Mesodermal cell (in vitro differentiated cells): ENCODE measurements around the gene AP2A2.

Experiments
- H3K27ac ChIP-seq: 2 replicates; pipeline ENCODE4 v1.7.0; 2013; ENCODE audit warnings: mild to moderate bottlenecking, low read depth, low read length, moderate library complexity; ENCODE audit not compliant: severe bottlenecking
- H3K36me3 ChIP-seq: 2 replicates; pipeline ENCODE4 v1.7.1; 2013; ENCODE audit warnings: mild to moderate bottlenecking, low read length, moderate library complexity; ENCODE audit not compliant: control insufficient read depth, insufficient read depth
- H3K4me1 ChIP-seq: one replicate; pipeline ENCODE4 v1.7.1; 2013; ENCODE audit warnings: mild to moderate bottlenecking, low read length; ENCODE audit not compliant: insufficient read depth, control insufficient read depth, poor library complexity, severe bottlenecking
- H3K4me3 ChIP-seq: 2 replicates; pipeline ENCODE4 v1.7.0; 2013; ENCODE audit warnings: low read length, control low read depth, mild to moderate bottlenecking; ENCODE audit not compliant: insufficient read depth, poor library complexity, severe bottlenecking; ENCODE audit errors: extremely low read depth
- H3K9me3 ChIP-seq: 2 replicates; pipeline ENCODE4 v1.7.1; 2013; ENCODE audit warnings: mild to moderate bottlenecking, low read length, moderate library complexity; ENCODE audit not compliant: control insufficient read depth
- WGBS, 2 experiments: methylation state at CpG; one replicate each; pipeline ENCODE4 v1.1.5; 2013; ENCODE audit warnings: missing lambda C conversion rate in 2 of 2; ENCODE audit not compliant: insufficient coverage in 2 of 2; 5-methylcytosine and 5-hydroxymethylcytosine counted together

AP2A2 gene

GRCh38 chr11:1054143-1055108, 128.8 kb downstream of the AP2A2 start:
- no peaks in the 10 kb centered on the region for H3K4me1 ChIP-seq
- H3K4me3 ChIP-seq = no peak overlapping the region
- H3K36me3 ChIP-seq = no peaks in the 10 kb centered on the region
- WGBS, 2 experiments = 81 to 87% methylated on average over 21 to 22 of the region's 25 CpGs
- H3K9me3 ChIP-seq = no peaks in the 10 kb centered on the region
- no peak overlapping the region for H3K27ac ChIP-seq

GRCh38 chr11:1055109-1055703, 129.5 kb downstream of the AP2A2 start:
- WGBS, 2 experiments = 88 to 91% methylated on average over 10 to 14 of the region's 17 CpGs

GRCh38 chr11:1055990-1056771, 130.5 kb downstream of the AP2A2 start:
- Histone ChIP-seq H3K9me3 (no peaks in the 10 kb centered on the region), H3K36me3 (no peaks in the 10 kb centered on the region), H3K4me1 (no peaks in the 10 kb centered on the region), H3K27ac (no peak overlapping the region), H3K4me3 (no peak overlapping the region)
- 90 to 91% methylated on average over 43 to 46 of the region's 46 CpGs for WGBS, 2 experiments

More at GRCh38 chr11:1055109-1055703, 129.5 kb downstream of the AP2A2 start:
- no peaks in the 10 kb centered on the region for H3K9me3 ChIP-seq
- no peak overlapping the region for H3K4me3 ChIP-seq
- no peak overlapping the region for H3K27ac ChIP-seq
- no peaks in the 10 kb centered on the region for H3K36me3 ChIP-seq
- H3K4me1 ChIP-seq = no peaks in the 10 kb centered on the region

GRCh38 chr11:1057806-1058205, 132.1 kb downstream of the AP2A2 start:
- Histone ChIP-seq H3K4me3 (no peak overlapping the region), H3K9me3 (peaks cover 5% of the 10 kb centered on the region), H3K36me3 (no peaks in the 10 kb centered on the region), H3K4me1 (no peaks in the 10 kb centered on the region), H3K27ac (no peak overlapping the region)
- 93 to 96% methylated on average over 14 of the region's 16 CpGs for WGBS, 2 experiments

- no peaks in the 10 kb centered on the region for H3K36me3 ChIP-seq
- no peak overlapping the region for H3K27ac ChIP-seq
- no peaks in the 10 kb centered on the region for H3K4me1 ChIP-seq
- no peak overlapping the region for H3K4me3 ChIP-seq
- 69 to 80% methylated on average over 15 of the region's 15 CpGs for WGBS, 2 experiments
- H3K9me3 ChIP-seq = peaks cover 5% of the 10 kb centered on the region
These were observed 134.1 kb downstream of the AP2A2 start for GRCh38 chr11:1059759-1060158.

GRCh38 chr11:1060410-1060809, 134.7 kb downstream of the AP2A2 start:
- Histone ChIP-seq H3K36me3 (no peaks in the 10 kb centered on the region), H3K9me3 (peaks cover 5% of the 10 kb centered on the region), H3K27ac (no peak overlapping the region), H3K4me3 (no peak overlapping the region), H3K4me1 (no peaks in the 10 kb centered on the region)
- 92 to 96% methylated on average over 15 to 16 of the region's 16 CpGs for WGBS, 2 experiments

GRCh38 chr11:1060852-1061616, 135.4 kb downstream of the AP2A2 start:
- Histone ChIP-seq H3K4me3 (no peak overlapping the region), H3K9me3 (peaks cover 5% of the 10 kb centered on the region), H3K4me1 (no peaks in the 10 kb centered on the region), H3K27ac (no peak overlapping the region), H3K36me3 (no peaks in the 10 kb centered on the region)
- 68 to 88% methylated on average over 10 to 15 of the region's 18 CpGs for WGBS, 2 experiments
